KMS-11 (cell line): ENCODE data around the gene ODAD3.
"Not testable (repeated sequence)": the region's sequence is repeated elsewhere in the genome, so short reads cannot be mapped to it uniquely, and the experiment has no call there.

Source experiments
- H2AFZ ChIP-seq: fragments of 200-600 bp; sonication (generic); 2 replicates; pipeline ENCODE4 v1.6.1; 2016; ENCODE audit warnings: antibody characterized with exemption, mixed run types, low read depth
- H3K27ac ChIP-seq: fragments of 200-600 bp; sonication (generic); 2 replicates; pipeline ENCODE4 v1.6.1; 2016; ENCODE audit warnings: mild to moderate bottlenecking, mixed run types
- H3K27me3 ChIP-seq: fragments of 200-600 bp; sonication (generic); 2 replicates; pipeline ENCODE4 v1.6.1; 2017; ENCODE audit warnings: mild to moderate bottlenecking, low read depth, mixed run types, moderate library complexity; ENCODE audit not compliant: insufficient read depth
- H3K36me3 ChIP-seq: fragments of 200-600 bp; sonication (generic); 2 replicates; pipeline ENCODE4 v1.6.1; 2017; ENCODE audit warnings: mild to moderate bottlenecking, mixed run types; ENCODE audit not compliant: insufficient read depth
- H3K4me1 ChIP-seq: fragments of 200-600 bp; sonication (generic); 2 replicates; pipeline ENCODE4 v1.6.1; 2016; ENCODE audit warnings: mild to moderate bottlenecking, low read depth, mixed run types; ENCODE audit not compliant: poor library complexity, severe bottlenecking
- H3K4me2 ChIP-seq: fragments of 200-600 bp; sonication (generic); 2 replicates; pipeline ENCODE4 v1.7.0; 2016; ENCODE audit warnings: mild to moderate bottlenecking, mixed run types
- H3K4me3 ChIP-seq: fragments of 200-600 bp; sonication (generic); IDR thresholded peaks from 2 replicates; pipeline ENCODE4 v1.6.1; 2017; ENCODE audit warnings: low read depth, low read length, mixed read lengths; ENCODE audit not compliant: insufficient read depth
- H3K79me2 ChIP-seq: fragments of 200-600 bp; sonication (generic); 2 replicates; pipeline ENCODE4 v1.6.1; 2016; ENCODE audit warnings: low read depth, mixed run types; ENCODE audit not compliant: insufficient read depth
- H3K9ac ChIP-seq: fragments of 200-600 bp; sonication (generic); 2 replicates; pipeline ENCODE4 v1.6.1; 2016; ENCODE audit warnings: mild to moderate bottlenecking, mixed run types
- H4K20me1 ChIP-seq: fragments of 200-600 bp; sonication (generic); 2 replicates; pipeline ENCODE4 v1.6.1; 2016; ENCODE audit warnings: mild to moderate bottlenecking, mixed run types; ENCODE audit not compliant: insufficient read depth
- CTCF ChIP-seq: fragments of 200-600 bp; sonication (generic); conservative IDR thresholded peaks from 2 replicates; pipeline ENCODE4 v1.6.1; 2017; ENCODE audit warnings: low read depth, mild to moderate bottlenecking, antibody characterized with exemption, low read length, moderate library complexity, mixed read lengths

Gene ODAD3

GRCh38 chr19:11383706-11384048 is 51.2 kb downstream of the ODAD3 start:
- H4K20me1 ChIP-seq = no peaks in the 10 kb centered on the region
- no peaks in the 10 kb centered on the region; the same call in 1 of the 2 replicates for H3K27me3 ChIP-seq
- H3K4me2 ChIP-seq = no peak overlapping the region
- H3K4me3 ChIP-seq = no peak overlapping the region
- H3K36me3 ChIP-seq = no peaks in the 10 kb centered on the region
- H3K79me2 ChIP-seq = no peaks in the 10 kb centered on the region
- TF ChIP-seq CTCF = no peak
- H3K9ac ChIP-seq = no peak overlapping the region
- peaks cover 13% of the 10 kb centered on the region for H3K4me1 ChIP-seq
- H2AFZ ChIP-seq = no peak overlapping the region
- no peak overlapping the region for H3K27ac ChIP-seq

GRCh38 chr19:11382898-11383705 is 51.8 kb downstream of the ODAD3 start:
- no peaks in the 10 kb centered on the region; the same call in 1 of the 2 replicates for H3K27me3 ChIP-seq
- H3K4me1 ChIP-seq = peaks cover 13% of the 10 kb centered on the region
- H3K9ac ChIP-seq = no peak overlapping the region
- no peaks in the 10 kb centered on the region for H4K20me1 ChIP-seq
- no peak overlapping the region for H3K4me3 ChIP-seq
- no peak for TF ChIP-seq CTCF
- no peaks in the 10 kb centered on the region for H3K36me3 ChIP-seq
- peak overlapping the region; percentile 81; the same call in 1 of the 2 replicates for H3K4me2 ChIP-seq
- no peaks in the 10 kb centered on the region for H3K79me2 ChIP-seq
- no peak overlapping the region for H3K27ac ChIP-seq
- no peak overlapping the region for H2AFZ ChIP-seq

DNA sequence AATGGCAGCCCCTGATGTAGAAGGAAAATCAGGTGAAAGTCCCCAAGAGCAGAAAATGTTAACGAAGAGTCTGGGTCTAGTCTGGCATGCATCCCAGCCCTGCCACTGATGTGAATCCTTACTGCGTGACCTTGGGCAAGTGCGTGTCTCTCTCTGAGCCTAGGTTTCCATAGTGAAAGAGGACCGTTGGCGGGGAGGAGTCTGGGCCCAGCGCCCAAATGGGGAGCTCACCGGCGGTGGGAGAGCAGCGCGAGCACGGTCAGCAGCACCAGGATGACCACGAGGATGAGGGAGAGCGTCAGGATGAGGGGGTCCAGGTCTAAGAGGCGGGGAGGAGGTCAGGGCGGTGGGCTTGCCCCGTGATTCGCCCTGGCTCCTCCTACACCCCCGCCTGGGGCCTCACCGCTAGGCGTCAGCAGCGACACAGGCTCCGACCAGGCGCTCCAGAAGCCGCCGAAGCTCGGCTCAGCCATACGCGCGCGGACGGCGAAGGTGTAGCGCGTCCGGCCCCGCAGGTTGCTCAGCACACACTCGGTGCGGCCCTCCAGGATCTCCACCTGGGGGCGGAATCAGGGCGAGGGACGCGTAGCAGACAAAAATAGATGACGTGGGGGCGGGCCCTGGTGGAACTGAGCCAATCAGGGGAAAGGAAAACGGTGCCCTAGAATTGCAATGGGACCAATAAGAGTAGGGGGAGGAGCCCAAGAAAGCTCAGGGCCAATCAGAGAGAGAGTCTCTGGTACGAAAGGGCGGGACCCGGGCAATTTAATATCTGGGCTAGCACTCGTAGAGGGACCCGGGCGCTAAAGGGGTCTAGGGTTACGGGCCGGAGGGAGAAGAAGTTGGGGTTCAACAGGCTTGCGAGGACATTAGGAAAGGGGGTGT is 54.0 kb downstream of the ODAD3 start:
- Histone ChIP-seq H3K27ac (peak overlapping the region; percentile 92), H2AFZ (peak overlapping the region; percentile 98), H3K27me3 (no peaks in the 10 kb centered on the region), H3K79me2 (no peaks in the 10 kb centered on the region), H3K4me2 (peak overlapping the region; percentile 81), H3K4me1 (peaks cover 24% of the 10 kb centered on the region), H4K20me1 (no peaks in the 10 kb centered on the region), H3K36me3 (no peaks in the 10 kb centered on the region), H3K4me3 (no peak overlapping the region), H3K9ac (peak overlapping the region; percentile 83)
- peak; percentile 70 for TF ChIP-seq CTCF

- peak overlapping the region; percentile 79 for H3K4me2 ChIP-seq
- H2AFZ ChIP-seq = peak overlapping the region; percentile 98; the same call in 1 of the 2 replicates
- H3K9ac ChIP-seq = peak overlapping the region; percentile 83; the same call in 1 of the 2 replicates
- no peaks in the 10 kb centered on the region for H3K36me3 ChIP-seq
- H3K79me2 ChIP-seq = no peaks in the 10 kb centered on the region
- H3K27ac ChIP-seq = peak overlapping the region; percentile 89
- no peaks in the 10 kb centered on the region for H4K20me1 ChIP-seq
- no peak overlapping the region for H3K4me3 ChIP-seq
- peaks cover 26% of the 10 kb centered on the region for H3K4me1 ChIP-seq
- no peaks in the 10 kb centered on the region for H3K27me3 ChIP-seq
- no peak for TF ChIP-seq CTCF
These were observed 55.0 kb downstream of the ODAD3 start for GRCh38 chr19:11379857-11380350.

DNA sequence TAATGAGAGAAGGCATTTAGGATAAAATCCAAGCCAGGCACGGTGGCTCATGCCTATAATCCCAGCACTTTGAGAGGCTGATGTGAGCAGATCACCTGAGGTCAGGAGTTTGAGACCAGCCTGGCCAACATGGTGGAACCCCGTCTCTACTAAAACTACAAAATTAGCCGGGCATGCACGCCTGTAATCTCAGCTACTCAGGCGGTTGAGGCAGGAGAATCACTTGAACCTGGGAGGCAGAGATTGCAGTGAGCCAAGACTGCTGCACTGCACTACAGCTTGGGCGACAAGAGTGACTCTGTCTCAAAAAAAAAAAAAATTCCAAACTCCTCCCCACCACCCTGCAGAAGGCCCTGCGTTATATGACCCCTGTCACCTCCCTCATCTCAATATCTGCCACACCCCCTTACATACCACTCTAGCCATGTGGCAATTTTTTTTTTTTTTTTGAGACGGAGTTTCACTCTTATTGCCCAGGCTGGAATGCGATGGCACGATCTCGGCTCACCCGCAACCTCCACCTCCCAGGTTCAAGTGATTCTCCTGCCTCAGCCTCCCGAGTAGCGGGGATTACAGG is 55.6 kb downstream of the ODAD3 start:
- peaks cover 26% of the 10 kb centered on the region for H3K4me1 ChIP-seq
- H3K4me2 ChIP-seq, H3K27me3 ChIP-seq: not testable (repeated sequence)

More for the DNA sequence above, 55.6 kb downstream of the ODAD3 start:
- not testable (repeated sequence) for H2AFZ ChIP-seq, H3K4me3 ChIP-seq, H3K9ac ChIP-seq, H3K27ac ChIP-seq, H3K79me2 ChIP-seq, H4K20me1 ChIP-seq, H3K36me3 ChIP-seq
